Heart left ventricle (tissue), 13 donors: ENCODE results near the gene IFNL4.

Experiments used
- CTCF ChIP-seq, 12 donors: fragments of 200-600 bp; sonication (generic) in 4 of 12; IDR thresholded peaks; one replicate each; pipeline versions ENCODE4 v1.5.0 to v1.8.0; 2018 to 2022; ENCODE audit warnings: antibody characterized with exemption in 12 of 12, mild to moderate bottlenecking in 5 of 12
- POLR2A ChIP-seq, 2 donors: fragments of 450-650 bp; IDR thresholded peaks; one replicate each; pipeline ENCODE4 v1.6.1; 2017; ENCODE audit warnings: antibody characterized with exemption in 2 of 2, mild to moderate bottlenecking in 2 of 2, moderate library complexity in 2 of 2
- donor health status: ischemic (EF 13 %, LVEDD 7.1; RV severe dilation, severe dysfunction).
- donor health status: DM: no; HTN: yes; CAD: no.
- donor health status: DM: no; HTN: no; CAD: no.
- donor health status: ischemic (EF 25% LVEDD 6.9; RV normal size, moderate dysfunction).
- donor health status: ischemic (EF 25% LVEDD 5.7; RV mildly dilated, moderate dysfunction).
- donor health status: ischemic (EF 35%, LVEDD 5.7; RV mildly dilated, moderate dysfunction).
- donor health status: nonischemic (EF 11% LVEDD 7.7; RV severe dilation, severe dysfunction).
- donor health status: DM: yes; HTN: yes; CAD: no.
- donor health status: PGD.
- donor health status: ischemic (EF 29% LVEDD 5.4; RV normal size, mild dysfunction).
- donor health status: nonischemic (EF 23%, LVEDD 6.1; RV moderate dilation, normal function).

GRCh38 chr19:39232708-39233107, 15.9 kb downstream of the IFNL4 start:
- TF ChIP-seq POLR2A (IDR thresholded peaks at IDR 0.05): no peak
- no peak for TF ChIP-seq CTCF (IDR thresholded peaks at IDR 0.05)
